Measurements from ENCODE around the gene PPP2R1B.
"Not testable (repeated sequence)": the region's sequence is repeated elsewhere in the genome, so short reads cannot be mapped to it uniquely, and the experiment has no call there.

Gene PPP2R1B

GRCh38 chr11:111723595-111723994, 42.6 kb downstream of the PPP2R1B start:
- no peak for FAIRE-seq

- no peak for FAIRE-seq
Measured at GRCh38 chr11:111722501-111722900, 43.7 kb downstream of the PPP2R1B start.

GRCh38 chr11:111720801-111721494, 45.2 kb downstream of the PPP2R1B start:
- no peak for FAIRE-seq

GRCh38 chr11:111719379-111719778, 46.8 kb downstream of the PPP2R1B start:
- FAIRE-seq = no peak

GRCh38 chr11:111718859-111719258, 47.3 kb downstream of the PPP2R1B start:
- no peak for FAIRE-seq

GRCh38 chr11:111718436-111718835, 47.8 kb downstream of the PPP2R1B start:
- FAIRE-seq = peak; percentile 89

- not testable (repeated sequence) for FAIRE-seq
Measured at GRCh38 chr11:111717660-111718059, 48.5 kb downstream of the PPP2R1B start.

GRCh38 chr11:111715142-111715816, 50.9 kb downstream of the PPP2R1B start:
- FAIRE-seq = no peak

- FAIRE-seq = no peak
Measured at GRCh38 chr11:111714522-111714921, 51.7 kb downstream of the PPP2R1B start.

GRCh38 chr11:111707691-111708067, 58.5 kb downstream of the PPP2R1B start:
- FAIRE-seq = no peak

GRCh38 chr11:111707039-111707690, 59.0 kb downstream of the PPP2R1B start:
- FAIRE-seq = no peak

- FAIRE-seq = no peak
Measured at GRCh38 chr11:111703576-111703975, 62.6 kb downstream of the PPP2R1B start.

- FAIRE-seq = no peak
Measured at GRCh38 chr11:111702623-111703022, 63.6 kb downstream of the PPP2R1B start.

GRCh38 chr11:111700162-111700561, 66.0 kb downstream of the PPP2R1B start:
- no peak for FAIRE-seq

GRCh38 chr11:111699579-111700156, 66.5 kb downstream of the PPP2R1B start:
- FAIRE-seq = no peak

- peak; percentile 43 for FAIRE-seq
Measured at GRCh38 chr11:111698852-111699559, 67.2 kb downstream of the PPP2R1B start.

- no peak for FAIRE-seq
Measured at GRCh38 chr11:111697933-111698371, 68.2 kb downstream of the PPP2R1B start.

GRCh38 chr11:111696556-111696955, 69.6 kb downstream of the PPP2R1B start:
- no peak for FAIRE-seq

- peak; percentile 94 for FAIRE-seq
Measured at GRCh38 chr11:111694851-111695250, 71.3 kb downstream of the PPP2R1B start.

GRCh38 chr11:111693224-111693937, 72.8 kb downstream of the PPP2R1B start:
- FAIRE-seq = no peak

GRCh38 chr11:111691741-111692140, 74.4 kb downstream of the PPP2R1B start:
- no peak for FAIRE-seq

- FAIRE-seq = no peak
Measured at GRCh38 chr11:111691176-111691575, 75.0 kb downstream of the PPP2R1B start.
